Activated CD4-positive, alpha-beta memory T cell treated with anti-CD3 and anti-CD28 coated beads, Interleukin-2, amount 10 ng/mL, durations not matched to agents 7 days and 5 days (primary cell): ENCODE results near the gene LRRC15. TPM values are rescaled to one million over a fixed set of nuclear protein-coding genes. Genes with fewer than 3 reads are reported as not detected.

Source experiments
- CTCF ChIA-PET: fragments of 350-600 bp; sonication (Branson Sonifier 250); formaldehyde crosslinking; loops from one replicate; lab custom pipeline; 2021; ENCODE audit warnings: antibody characterized with exemption, inconsistent platforms; lab: Charles Lee
- POLR2A ChIA-PET: fragments of 350-600 bp; sonication (Branson Sonifier 250); formaldehyde crosslinking; loops from one replicate; lab custom pipeline; 2021; ENCODE audit warnings: antibody characterized with exemption; lab: Charles Lee
- DNase-seq: peaks from one replicate; pipeline ENCODE4 v3.0.0-alpha.2; 2020
- H3K27ac Mint-ChIP-seq: one replicate; pipeline ENCODE4 v1.8.0; 2021; ENCODE audit warnings: mild to moderate bottlenecking, mixed read lengths
- H3K27me3 Mint-ChIP-seq: one replicate; pipeline ENCODE4 v1.8.0; 2021; ENCODE audit warnings: mixed read lengths
- H3K36me3 Mint-ChIP-seq: one replicate; pipeline ENCODE4 v1.8.0; 2021; ENCODE audit warnings: low read depth, mixed read lengths
- H3K4me1 Mint-ChIP-seq: one replicate; pipeline ENCODE4 v1.8.0; 2021; ENCODE audit warnings: mixed read lengths
- H3K4me3 Mint-ChIP-seq: one replicate; pipeline ENCODE4 v1.8.0; 2021; ENCODE audit warnings: mild to moderate bottlenecking, mixed read lengths
- H3K9me3 Mint-ChIP-seq: one replicate; pipeline ENCODE4 v1.8.0; 2021; ENCODE audit warnings: mixed read lengths
- total RNA-seq, 2 experiments: library from RNA; stranded (reverse); gene quantifications; one replicate each; pipeline ENCODE4 v1.2.3, GENCODE V29; 2021

LRRC15 gene
- total RNA-seq, 2 experiments from 2014 or later, result not detected

- no peaks in the 10 kb centered on the region for H3K36me3 Mint-ChIP-seq
- CTCF ChIA-PET, result interaction anchor here (1.5 to 1.6 kb wide), 2 partner anchors 11 to 17 kb away, joined by 3 to 4 read pairs; no protein-coding TSS in a partner anchor
Measured at GRCh38 chr3:194327218-194328052, 42.1 kb downstream of the LRRC15 start.

GRCh38 chr3:194326968-194327217, 42.6 kb downstream of the LRRC15 start:
- CTCF ChIA-PET, result no interaction called here
- H3K36me3 Mint-ChIP-seq, result no peaks in the 10 kb centered on the region

More at GRCh38 chr3:194327218-194328052, 42.1 kb downstream of the LRRC15 start:
- H3K9me3 Mint-ChIP-seq, result no peaks in the 10 kb centered on the region
- no peak overlapping the region for H3K27ac Mint-ChIP-seq
- H3K4me3 Mint-ChIP-seq, result no peak overlapping the region
- peaks cover 7% of the 10 kb centered on the region for H3K4me1 Mint-ChIP-seq
- POLR2A ChIA-PET, result no interaction called here
- peak; percentile 23 for DNase-seq
- peaks cover 18% of the 10 kb centered on the region for H3K27me3 Mint-ChIP-seq

GRCh38 chr3:194326192-194326967, 43.2 kb downstream of the LRRC15 start:
- H3K4me3 Mint-ChIP-seq, result no peak overlapping the region
- no peak overlapping the region for H3K27ac Mint-ChIP-seq
- ChIA-PET CTCF (interaction anchor here (3.2 kb wide), 1 partner anchor 10 kb away, joined by 15 read pairs; no protein-coding TSS in a partner anchor), POLR2A (no interaction called here)
- no peaks in the 10 kb centered on the region for H3K36me3 Mint-ChIP-seq
- H3K4me1 Mint-ChIP-seq, result peaks cover 12% of the 10 kb centered on the region
- H3K27me3 Mint-ChIP-seq, result peaks cover 12% of the 10 kb centered on the region
- no peaks in the 10 kb centered on the region for H3K9me3 Mint-ChIP-seq
- DNase-seq, result peak; percentile 21

More at GRCh38 chr3:194326968-194327217, 42.6 kb downstream of the LRRC15 start:
- Mint-ChIP-seq H3K27me3 (peaks cover 16% of the 10 kb centered on the region), H3K4me1 (peaks cover 12% of the 10 kb centered on the region), H3K4me3 (no peak overlapping the region), H3K27ac (no peak overlapping the region), H3K9me3 (no peaks in the 10 kb centered on the region)
- POLR2A ChIA-PET, result no interaction called here
- DNase-seq, result no peak

GRCh38 chr3:194325424-194326153, 44.0 kb downstream of the LRRC15 start:
- Mint-ChIP-seq H3K27me3 (peaks cover 12% of the 10 kb centered on the region), H3K36me3 (no peaks in the 10 kb centered on the region), H3K27ac (no peak overlapping the region), H3K9me3 (no peaks in the 10 kb centered on the region), H3K4me1 (peaks cover 12% of the 10 kb centered on the region), H3K4me3 (no peak overlapping the region)
- DNase-seq, result no peak
- ChIA-PET POLR2A (interaction anchor here (0.6 to 1.2 kb wide), 2 partner anchors 18 to 266 kb away, joined by 3 read pairs; no protein-coding TSS in a partner anchor), CTCF (interaction anchor here (3.2 kb wide), 1 partner anchor 10 kb away, joined by 15 read pairs; no protein-coding TSS in a partner anchor)

GRCh38 chr3:194324823-194325327, 44.7 kb downstream of the LRRC15 start:
- ChIA-PET POLR2A (interaction anchor here (1.2 to 1.4 kb wide), 2 partner anchors 18 to 71 kb away, joined by 3 to 4 read pairs; no protein-coding TSS in a partner anchor), CTCF (interaction anchor here (3.2 kb wide), 1 partner anchor 9 kb away, joined by 15 read pairs; no protein-coding TSS in a partner anchor)
- no peak for DNase-seq
- Mint-ChIP-seq H3K9me3 (peaks cover 2% of the 10 kb centered on the region), H3K27me3 (peaks cover 17% of the 10 kb centered on the region), H3K36me3 (peaks cover 2% of the 10 kb centered on the region), H3K4me1 (peaks cover 14% of the 10 kb centered on the region), H3K27ac (no peak overlapping the region), H3K4me3 (no peak overlapping the region)

GRCh38 chr3:194323785-194324735, 45.5 kb downstream of the LRRC15 start:
- H3K9me3 Mint-ChIP-seq, result peaks cover 10% of the 10 kb centered on the region
- POLR2A ChIA-PET, result interaction anchor here (0.9 to 1.4 kb wide), 2 partner anchors 72 to 74 kb away, joined by 4 read pairs; no protein-coding TSS in a partner anchor
- peaks cover 14% of the 10 kb centered on the region for H3K4me1 Mint-ChIP-seq
- peaks cover 9% of the 10 kb centered on the region for H3K36me3 Mint-ChIP-seq
- no peak overlapping the region for H3K4me3 Mint-ChIP-seq
- DNase-seq, result peak; percentile 49
- CTCF ChIA-PET, result interaction anchor here (0.7 to 3.2 kb wide), 6 partner anchors 8 to 354 kb away, joined by 3 to 15 read pairs (median 3); no protein-coding TSS in a partner anchor
- H3K27ac Mint-ChIP-seq, result no peak overlapping the region
- peaks cover 25% of the 10 kb centered on the region for H3K27me3 Mint-ChIP-seq

- POLR2A ChIA-PET, result interaction anchor here (0.6 kb wide), 1 partner anchor 9 kb away, joined by 3 read pairs; no protein-coding TSS in a partner anchor
- CTCF ChIA-PET, result interaction anchor here (1.9 kb wide), 1 partner anchor 184 kb away, joined by 4 read pairs; no protein-coding TSS in a partner anchor
- Mint-ChIP-seq H3K9me3 (peaks cover 15% of the 10 kb centered on the region), H3K36me3 (peaks cover 14% of the 10 kb centered on the region), H3K27ac (no peak overlapping the region), H3K4me3 (peak overlapping the region; percentile 56), H3K27me3 (peaks cover 31% of the 10 kb centered on the region), H3K4me1 (peaks cover 14% of the 10 kb centered on the region)
- DNase-seq, result peak; percentile 42
Measured at GRCh38 chr3:194322678-194323211, 46.8 kb downstream of the LRRC15 start.

- ChIA-PET CTCF (interaction anchor here (1.9 kb wide), 1 partner anchor 183 kb away, joined by 4 read pairs; no protein-coding TSS in a partner anchor), POLR2A (no interaction called here)
- H3K27me3 Mint-ChIP-seq, result peaks cover 37% of the 10 kb centered on the region
- H3K4me1 Mint-ChIP-seq, result peaks cover 14% of the 10 kb centered on the region
- H3K4me3 Mint-ChIP-seq, result peak overlapping the region; percentile 56
- no peak overlapping the region for H3K27ac Mint-ChIP-seq
- peaks cover 17% of the 10 kb centered on the region for H3K36me3 Mint-ChIP-seq
- peaks cover 18% of the 10 kb centered on the region for H3K9me3 Mint-ChIP-seq
- no peak for DNase-seq
Measured at GRCh38 chr3:194321693-194322640, 47.6 kb downstream of the LRRC15 start.

- Mint-ChIP-seq H3K4me1 (peaks cover 22% of the 10 kb centered on the region), H3K36me3 (peaks cover 17% of the 10 kb centered on the region), H3K9me3 (peaks cover 18% of the 10 kb centered on the region), H3K27me3 (peaks cover 41% of the 10 kb centered on the region), H3K27ac (no peak overlapping the region), H3K4me3 (no peak overlapping the region)
- ChIA-PET POLR2A (no interaction called here), CTCF (no interaction called here)
- DNase-seq, result no peak
Measured at GRCh38 chr3:194320744-194321243, 48.7 kb downstream of the LRRC15 start.

GRCh38 chr3:194320100-194320499, 49.4 kb downstream of the LRRC15 start:
- Mint-ChIP-seq H3K9me3 (peaks cover 18% of the 10 kb centered on the region), H3K4me3 (no peak overlapping the region), H3K36me3 (peaks cover 17% of the 10 kb centered on the region), H3K4me1 (peaks cover 27% of the 10 kb centered on the region), H3K27me3 (peaks cover 41% of the 10 kb centered on the region), H3K27ac (no peak overlapping the region)
- DNase-seq, result no peak
- ChIA-PET CTCF (no interaction called here), POLR2A (no interaction called here)
